HG03457 (cell line): ENCODE results near the gene MPRIP.

Experiments
- ATAC-seq: cut with Tn5 transposase; IDR thresholded peaks from one replicate; pipeline ENCODE4 v1.9.1; 2021; ENCODE audit warnings: moderate number of reproducible peaks; ENCODE audit not compliant: unreplicated experiment

MPRIP gene

GRCh38 chr17:17203173-17203730 is 161.0 kb downstream of the MPRIP start:
- no peak for ATAC-seq

- ATAC-seq, result no peak
These were observed 161.9 kb downstream of the MPRIP start for GRCh38 chr17:17204041-17204591.

- ATAC-seq, result no peak
These were observed 162.5 kb downstream of the MPRIP start for GRCh38 chr17:17204635-17205231.

- ATAC-seq, result no peak
These were observed 163.3 kb downstream of the MPRIP start for GRCh38 chr17:17205368-17206123.

GRCh38 chr17:17206124-17206912 is 164.1 kb downstream of the MPRIP start, which contains the start of gene PLD6:
PLD6 (minus strand) TSS chr17:17206333; CDS start chr17:17206286, 47 bp downstream.
- ATAC-seq, result no peak

- ATAC-seq, result no peak
These were observed 164.7 kb downstream of the MPRIP start for GRCh38 chr17:17206913-17207335.

- no peak for ATAC-seq
These were observed 165.7 kb downstream of the MPRIP start for GRCh38 chr17:17207998-17208397.

- ATAC-seq, result no peak
These were observed 171.5 kb downstream of the MPRIP start for GRCh38 chr17:17213775-17214174.

GRCh38 chr17:17214646-17215436 is 172.6 kb downstream of the MPRIP start:
- ATAC-seq, result no peak

- no peak for ATAC-seq
These were observed 173.3 kb downstream of the MPRIP start for GRCh38 chr17:17215575-17215974.

- no peak for ATAC-seq
These were observed 174.0 kb downstream of the MPRIP start for GRCh38 chr17:17216236-17216635.

- no peak for ATAC-seq
These were observed 174.5 kb downstream of the MPRIP start for GRCh38 chr17:17216776-17217175.

- no peak for ATAC-seq
These were observed 175.7 kb downstream of the MPRIP start for GRCh38 chr17:17217995-17218394.

GRCh38 chr17:17220529-17220928 is 178.3 kb downstream of the MPRIP start:
- ATAC-seq, result no peak

- no peak for ATAC-seq
These were observed 179.1 kb downstream of the MPRIP start for GRCh38 chr17:17221329-17221728.

- no peak for ATAC-seq
These were observed 181.5 kb downstream of the MPRIP start for GRCh38 chr17:17223736-17224135.

- no peak for ATAC-seq
These were observed 181.9 kb downstream of the MPRIP start for GRCh38 chr17:17224137-17224536.

GRCh38 chr17:17225901-17226300 is 183.6 kb downstream of the MPRIP start:
- no peak for ATAC-seq

- no peak for ATAC-seq
These were observed 184.4 kb downstream of the MPRIP start for GRCh38 chr17:17226451-17227265.
